ENCODE data around the gene SNRNP70. TPM values are rescaled to one million over a fixed set of nuclear protein-coding genes. Genes with fewer than 3 reads are reported as not detected.

SNRNP70 gene
- polyA plus RNA-seq, 3 donors, result 27.4 to 360 (median 40.4) TPM

DNA sequence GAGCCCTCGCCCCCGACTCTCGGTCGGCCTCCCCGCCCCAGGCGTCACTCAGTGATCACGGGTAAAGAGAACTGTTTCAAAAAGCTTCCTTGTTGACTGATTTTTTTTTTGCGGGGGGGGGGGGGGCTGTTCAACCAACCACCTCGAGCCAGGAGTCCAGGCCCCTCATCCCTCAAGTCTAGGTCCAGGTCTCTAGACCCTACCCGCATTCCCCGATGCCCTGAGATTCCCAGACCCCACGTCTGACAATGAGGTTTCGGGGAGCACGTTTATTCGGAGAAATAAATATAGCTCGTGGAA lies 65.6 kb downstream of the SNRNP70 start:
- H3K9ac ChIP-seq (ENCODE audit: insufficient read depth, low read length, poor library complexity, severe bottlenecking), result peak overlapping the region; percentile 45
- Mint-ChIP-seq H3K27ac (no peak overlapping the region), H3K4me1 (peaks cover 47% of the 10 kb centered on the region), H3K36me3 (peaks cover 3 to 4% of the 10 kb centered on the region in 2 donors), H3K9me3 (peaks cover 14 to 39% (median 28%) of the 10 kb centered on the region in 7 donors), H3K4me3 (peak overlapping the region; percentile 79 to 93), H3K27me3 (ENCODE audit: low read depth in 3 of 3) (peaks cover 75 to 92% (median 81%) of the 10 kb centered on the region in 3 donors)
- no peak overlapping the region for H3K27ac ChIP-seq (ENCODE audit: low read depth in 1 of 2, low read length in 2 of 2)
- peaks cover 22 to 30% of the 10 kb centered on the region in 2 donors for H3K9me3 ChIP-seq (replicated peaks in 1 of 2; ENCODE audit: control insufficient read depth in 1 of 2, insufficient read depth in 1 of 2, low read length in 2 of 2)
- peaks cover 36 to 57% of the 10 kb centered on the region in 2 donors for H3K4me1 ChIP-seq (ENCODE audit: control insufficient read depth in 1 of 2, insufficient read depth in 2 of 2, low read length in 2 of 2)
- no peaks in the 10 kb centered on the region for H3K79me2 ChIP-seq (ENCODE audit: insufficient read depth, low read length)
- peak overlapping the region; percentile 86 for H2AFZ ChIP-seq (ENCODE audit: insufficient read depth, low read depth, low read length, poor library complexity, severe bottlenecking)
- H3K4me2 ChIP-seq (replicated peaks; ENCODE audit: extremely low read depth, low read length, poor library complexity, severe bottlenecking), result peak overlapping the region; percentile 87
- intact Hi-C loops (cut with micrococcal nuclease), result loop anchor here in 1 of 2 donors (5.0 kb wide), 1 partner anchor 56 kb away; no protein-coding TSS in a partner anchor
- no peaks in the 10 kb centered on the region for H3K36me3 ChIP-seq (replicated peaks in 1 of 2; ENCODE audit: control insufficient read depth in 1 of 2, insufficient read depth in 2 of 2, low read length in 2 of 2)
- no peak for TF ChIP-seq CTCF (IDR thresholded peaks at IDR 0.05)
- H3K27me3 ChIP-seq (ENCODE audit: control insufficient read depth in 2 of 2, insufficient read depth in 2 of 2, low read length in 2 of 2), result peaks cover 13 to 63% of the 10 kb centered on the region in 2 donors
- WGBS (ENCODE audit: insufficient coverage), result 12% methylated on average over 7 of the region's 16 CpGs
- H3K4me3 ChIP-seq (replicated peaks in 1 of 3; ENCODE audit: low read depth in 2 of 3, low read length in 3 of 3), result peak overlapping the region in 2 of 3 experiments; percentile 59 to 79
- DNase-seq, result no peak
- no peaks in the 10 kb centered on the region for H4K20me1 ChIP-seq (ENCODE audit: insufficient read depth, low read length)

- Histone ChIP-seq H3K4me2 (replicated peaks; ENCODE audit: extremely low read depth, low read length, poor library complexity, severe bottlenecking) (peak overlapping the region; percentile 29), H2AFZ (ENCODE audit: insufficient read depth, low read depth, low read length, poor library complexity, severe bottlenecking) (no peak overlapping the region), H3K9ac (ENCODE audit: insufficient read depth, low read length, poor library complexity, severe bottlenecking) (no peak overlapping the region), H3K79me2 (ENCODE audit: insufficient read depth, low read length) (no peaks in the 10 kb centered on the region), H3K9me3 (replicated peaks in 1 of 2; ENCODE audit: control insufficient read depth in 1 of 2, insufficient read depth in 1 of 2, low read length in 2 of 2) (peaks cover 22 to 30% of the 10 kb centered on the region in 2 donors), H3K4me1 (ENCODE audit: control insufficient read depth in 1 of 2, insufficient read depth in 2 of 2, low read length in 2 of 2) (peaks cover 34 to 54% of the 10 kb centered on the region in 2 donors), H3K4me3 (replicated peaks in 1 of 3; ENCODE audit: low read depth in 2 of 3, low read length in 3 of 3) (peak overlapping the region in 1 of 3 experiments; percentile 9), H3K27ac (ENCODE audit: low read depth in 1 of 2, low read length in 2 of 2) (no peak overlapping the region), H4K20me1 (ENCODE audit: insufficient read depth, low read length) (no peaks in the 10 kb centered on the region), H3K27me3 (ENCODE audit: control insufficient read depth in 2 of 2, insufficient read depth in 2 of 2, low read length in 2 of 2) (peaks cover 13 to 67% of the 10 kb centered on the region in 2 donors), H3K36me3 (replicated peaks in 1 of 2; ENCODE audit: control insufficient read depth in 1 of 2, insufficient read depth in 2 of 2, low read length in 2 of 2) (no peaks in the 10 kb centered on the region)
- WGBS (ENCODE audit: insufficient coverage), result 10% methylated on average over 45 of the region's 45 CpGs
- peaks cover 3 to 4% of the 10 kb centered on the region in 2 donors for H3K36me3 Mint-ChIP-seq
- peak overlapping the region; percentile 72 to 79 for H3K4me3 Mint-ChIP-seq
- peak in 1 of 3 donors; percentile 16 for DNase-seq
- TF ChIP-seq CTCF (IDR thresholded peaks at IDR 0.05), result no peak
- peaks cover 75 to 93% (median 83%) of the 10 kb centered on the region in 3 donors for H3K27me3 Mint-ChIP-seq (ENCODE audit: low read depth in 3 of 3)
- H3K4me1 Mint-ChIP-seq, result peaks cover 44% of the 10 kb centered on the region
- H3K27ac Mint-ChIP-seq, result no peak overlapping the region
- peaks cover 14 to 39% (median 28%) of the 10 kb centered on the region in 7 donors for H3K9me3 Mint-ChIP-seq
- intact Hi-C loops (cut with micrococcal nuclease), result loop anchor here in 1 of 2 donors (5.0 kb wide), 1 partner anchor 56 kb away; no protein-coding TSS in a partner anchor
Observed at GRCh38 chr19:49151267-49152118, 66.2 kb downstream of the SNRNP70 start.

Data from CD14-positive monocyte (primary cell).